K562 (cell line): Measurements from ENCODE around the gene CHN2.

ENCODE experiments used
- DACH1 ChIP-seq: fragments of 450-650 bp; IDR thresholded peaks from 2 replicates; pipeline ENCODE4 v1.6.1; 2018; ENCODE audit not compliant: partially characterized antibody
- EP300 ChIP-seq: IDR thresholded peaks from 2 replicates; pipeline ENCODE4 v1.6.1; 2012; ENCODE audit warnings: low read length, improper control_type of control experiment
- KAT7 ChIP-seq: sonication (generic); formaldehyde crosslinking; IDR thresholded peaks from 2 replicates; pipeline ENCODE4 v1.8.0; 2022; ENCODE audit warnings: missing genetic modification reagents, mild to moderate bottlenecking, borderline replicate concordance
- ZNF197 ChIP-seq: fragments of 200-800 bp; sonication (Bioruptor generic); IDR thresholded peaks from 2 replicates; pipeline ENCODE4 v1.6.1; 2016; ENCODE audit warnings: low read depth, missing genetic modification characterization, missing compliant biosample characterization
- ZNF384 ChIP-seq: IDR thresholded peaks from 2 replicates; pipeline ENCODE4 v1.6.1; 2012; ENCODE audit warnings: low read depth, low read length, improper control_type of control experiment
- ZNF512 ChIP-seq: IDR thresholded peaks from 2 replicates; pipeline ENCODE4 v1.6.1; 2016; ENCODE audit warnings: missing genetic modification characterization, missing compliant biosample characterization
- TF ChIP-seq, protein P1 (sequence below): fragments of 450-650 bp; formaldehyde crosslinking; IDR thresholded peaks from 2 replicates; pipeline ENCODE4 v1.4.0; 2022; ENCODE audit warnings: missing genetic modification characterization

GRCh38 chr7:29253225-29253624, 58.6 kb downstream of the CHN2 start:
- TF ChIP-seq ZNF512 (tag): no peak
- no peak for TF ChIP-seq ZNF384
- TF ChIP-seq DACH1: no peak
- no peak for TF ChIP-seq KAT7 (CRISPR knock-in tag)
- no peak for TF ChIP-seq EP300
- TF ChIP-seq, protein P1, sequence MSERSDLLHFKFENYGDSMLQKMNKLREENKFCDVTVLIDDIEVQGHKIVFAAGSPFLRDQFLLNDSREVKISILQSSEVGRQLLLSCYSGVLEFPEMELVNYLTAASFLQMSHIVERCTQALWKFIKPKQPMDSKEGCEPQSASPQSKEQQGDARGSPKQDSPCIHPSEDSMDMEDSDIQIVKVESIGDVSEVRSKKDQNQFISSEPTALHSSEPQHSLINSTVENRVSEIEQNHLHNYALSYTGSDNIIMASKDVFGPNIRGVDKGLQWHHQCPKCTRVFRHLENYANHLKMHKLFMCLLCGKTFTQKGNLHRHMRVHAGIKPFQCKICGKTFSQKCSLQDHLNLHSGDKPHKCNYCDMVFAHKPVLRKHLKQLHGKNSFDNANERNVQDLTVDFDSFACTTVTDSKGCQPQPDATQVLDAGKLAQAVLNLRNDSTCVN (CRISPR knock-in tag): no peak
- no peak for TF ChIP-seq ZNF197 (CRISPR knock-in tag)
